Neural progenitor cell (in vitro differentiated cells): ENCODE results near the gene ESPNL. TPM values are rescaled to one million over a fixed set of nuclear protein-coding genes. Genes with fewer than 3 reads are reported as not detected.

Source experiments
- DNase-seq: peaks from one replicate; pipeline ENCODE4 v3.0.0-alpha.2; 2016; ENCODE audit warnings: low spot score
- H2AFZ ChIP-seq: fragments of 200-600 bp; sonication (generic); replicated peaks from 2 replicates; pipeline ENCODE4 v1.6.1; 2016; ENCODE audit warnings: antibody characterized with exemption
- H3F3A ChIP-seq: fragments of 200-600 bp; sonication (generic); 2 replicates; pipeline ENCODE4 v1.6.1; 2016; ENCODE audit warnings: antibody characterized with exemption, low read depth
- H3K27ac ChIP-seq: fragments of 200-600 bp; sonication (generic); 2 replicates; pipeline ENCODE4 v1.5.1; 2016; ENCODE audit warnings: mild to moderate bottlenecking
- H3K27me3 ChIP-seq: fragments of 200-600 bp; sonication (generic); 2 replicates; pipeline ENCODE4 v1.6.1; 2016; ENCODE audit warnings: mild to moderate bottlenecking, moderate library complexity
- H3K36me3 ChIP-seq: fragments of 200-600 bp; sonication (generic); 2 replicates; pipeline ENCODE4 v1.5.1; 2016
- H3K4me1 ChIP-seq: fragments of 200-600 bp; sonication (generic); 2 replicates; pipeline ENCODE4 v1.6.1; 2016; ENCODE audit warnings: mixed run types
- H3K4me2 ChIP-seq: fragments of 200-600 bp; sonication (generic); 2 replicates; pipeline ENCODE4 v1.6.1; 2016
- H3K4me3 ChIP-seq: fragments of 200-600 bp; sonication (generic); 2 replicates; pipeline ENCODE4 v1.5.1; 2016
- H3K79me2 ChIP-seq: fragments of 200-600 bp; sonication (generic); 2 replicates; pipeline ENCODE4 v1.6.1; 2016; ENCODE audit warnings: low read depth
- H3K9ac ChIP-seq: fragments of 200-600 bp; sonication (generic); 2 replicates; pipeline ENCODE4 v1.6.1; 2016
- H3K9me3 ChIP-seq: fragments of 200-600 bp; sonication (generic); 2 replicates; pipeline ENCODE4 v1.5.1; 2016; ENCODE audit warnings: low read depth
- H4K20me1 ChIP-seq: fragments of 200-600 bp; sonication (generic); 2 replicates; pipeline ENCODE4 v1.6.1; 2016; ENCODE audit warnings: low read depth
- H3K27ac Mint-ChIP-seq: 3 replicates; pipeline ENCODE4 v1.8.0; 2021; ENCODE audit warnings: mixed read lengths
- H3K27me3 Mint-ChIP-seq: 2 replicates; pipeline ENCODE4 v1.8.0; 2022; ENCODE audit warnings: low read depth, mild to moderate bottlenecking, inconsistent platforms, moderate library complexity, mixed read lengths; ENCODE audit not compliant: insufficient read depth
- H3K36me3 Mint-ChIP-seq: 3 replicates; pipeline ENCODE4 v1.8.0; 2021; ENCODE audit warnings: mixed read lengths
- H3K4me1 Mint-ChIP-seq: 3 replicates; pipeline ENCODE4 v1.8.0; 2021; ENCODE audit warnings: mixed read lengths
- H3K4me3 Mint-ChIP-seq: 3 replicates; pipeline ENCODE4 v1.8.0; 2021; ENCODE audit warnings: mild to moderate bottlenecking, moderate library complexity, mixed read lengths
- H3K9me3 Mint-ChIP-seq: 3 replicates; pipeline ENCODE4 v1.8.0; 2020; ENCODE audit warnings: mixed read lengths
- EZH2 ChIP-seq: fragments of 200-600 bp; sonication (generic); IDR thresholded peaks from 2 replicates; pipeline ENCODE4 v1.6.1; 2017; ENCODE audit warnings: antibody characterized with exemption, mild to moderate bottlenecking, moderate library complexity
- EZH2phosphoT487 ChIP-seq: fragments of 200-600 bp; sonication (generic); IDR thresholded peaks from 2 replicates; pipeline ENCODE4 v1.6.1; 2017; ENCODE audit warnings: antibody characterized with exemption
- total RNA-seq: library from RNA; depleted of rRNA; stranded (reverse); fragments of >200 nt; gene quantifications from 2 replicates; pipeline ENCODE4 v1.2.3, GENCODE V29; 2015; ENCODE audit warnings: low replicate concordance
- TF ChIP-seq, protein P1 (sequence below): fragments of 200-600 bp; sonication (generic); IDR thresholded peaks from 2 replicates; pipeline ENCODE4 v1.5.1; 2017; ENCODE audit warnings: antibody characterized with exemption, mild to moderate bottlenecking

Gene ESPNL
- total RNA-seq, 1 donor from 2014 or later: 0.58 TPM

DNA sequence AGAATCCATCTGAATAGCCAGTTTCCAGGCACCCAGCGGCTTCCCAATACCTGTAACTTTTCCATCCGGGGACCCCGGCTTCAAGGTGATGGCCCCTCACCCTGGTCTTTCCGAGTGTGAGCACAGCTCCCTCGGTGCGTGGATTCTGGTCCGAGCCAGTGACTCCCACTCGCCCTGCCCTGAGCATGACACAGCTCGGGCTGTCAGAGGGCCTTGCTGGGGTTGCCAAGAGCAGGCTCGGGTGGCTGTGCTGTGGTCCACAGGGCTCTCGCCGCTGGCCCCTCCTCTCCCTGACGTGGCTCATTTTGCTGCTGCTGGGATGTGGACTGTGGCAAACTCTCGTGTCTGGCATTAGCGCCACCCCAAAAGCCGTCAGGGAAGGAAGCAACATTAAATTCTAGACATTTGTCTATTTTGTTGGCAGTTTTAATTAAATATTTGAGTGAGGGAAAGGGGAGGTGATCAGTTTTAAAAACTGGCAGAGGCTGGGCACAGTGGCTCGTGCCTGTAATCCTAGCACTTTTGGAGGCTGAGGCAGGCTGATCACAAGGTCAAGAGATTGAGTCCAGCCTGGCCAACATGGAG, 5.6 kb upstream of the ESPNL start:
- Mint-ChIP-seq H3K27ac (no peak overlapping the region), H3K4me3 (no peak overlapping the region), H3K9me3 (no peaks in the 10 kb centered on the region), H3K4me1 (peaks cover 14% of the 10 kb centered on the region), H3K36me3 (peaks cover 11% of the 10 kb centered on the region), H3K27me3 (peaks cover 5% of the 10 kb centered on the region)
- H3K79me2 ChIP-seq: no peaks in the 10 kb centered on the region
- no peak overlapping the region for H2AFZ ChIP-seq
- no peaks in the 10 kb centered on the region for H3K27me3 ChIP-seq
- no peak overlapping the region for H3K4me3 ChIP-seq
- no peaks in the 10 kb centered on the region for H3K9me3 ChIP-seq
- H3K36me3 ChIP-seq: no peaks in the 10 kb centered on the region
- TF ChIP-seq, protein P1, sequence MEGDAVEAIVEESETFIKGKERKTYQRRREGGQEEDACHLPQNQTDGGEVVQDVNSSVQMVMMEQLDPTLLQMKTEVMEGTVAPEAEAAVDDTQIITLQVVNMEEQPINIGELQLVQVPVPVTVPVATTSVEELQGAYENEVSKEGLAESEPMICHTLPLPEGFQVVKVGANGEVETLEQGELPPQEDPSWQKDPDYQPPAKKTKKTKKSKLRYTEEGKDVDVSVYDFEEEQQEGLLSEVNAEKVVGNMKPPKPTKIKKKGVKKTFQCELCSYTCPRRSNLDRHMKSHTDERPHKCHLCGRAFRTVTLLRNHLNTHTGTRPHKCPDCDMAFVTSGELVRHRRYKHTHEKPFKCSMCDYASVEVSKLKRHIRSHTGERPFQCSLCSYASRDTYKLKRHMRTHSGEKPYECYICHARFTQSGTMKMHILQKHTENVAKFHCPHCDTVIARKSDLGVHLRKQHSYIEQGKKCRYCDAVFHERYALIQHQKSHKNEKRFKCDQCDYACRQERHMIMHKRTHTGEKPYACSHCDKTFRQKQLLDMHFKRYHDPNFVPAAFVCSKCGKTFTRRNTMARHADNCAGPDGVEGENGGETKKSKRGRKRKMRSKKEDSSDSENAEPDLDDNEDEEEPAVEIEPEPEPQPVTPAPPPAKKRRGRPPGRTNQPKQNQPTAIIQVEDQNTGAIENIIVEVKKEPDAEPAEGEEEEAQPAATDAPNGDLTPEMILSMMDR: no peak
- TF ChIP-seq EZH2phosphoT487: no peak
- no peak for TF ChIP-seq EZH2
- no peaks in the 10 kb centered on the region for H3F3A ChIP-seq
- H3K4me2 ChIP-seq: no peak overlapping the region
- H4K20me1 ChIP-seq: no peaks in the 10 kb centered on the region
- peaks cover 7% of the 10 kb centered on the region for H3K4me1 ChIP-seq
- no peak for DNase-seq
- no peak overlapping the region for H3K27ac ChIP-seq
- no peak overlapping the region for H3K9ac ChIP-seq

DNA sequence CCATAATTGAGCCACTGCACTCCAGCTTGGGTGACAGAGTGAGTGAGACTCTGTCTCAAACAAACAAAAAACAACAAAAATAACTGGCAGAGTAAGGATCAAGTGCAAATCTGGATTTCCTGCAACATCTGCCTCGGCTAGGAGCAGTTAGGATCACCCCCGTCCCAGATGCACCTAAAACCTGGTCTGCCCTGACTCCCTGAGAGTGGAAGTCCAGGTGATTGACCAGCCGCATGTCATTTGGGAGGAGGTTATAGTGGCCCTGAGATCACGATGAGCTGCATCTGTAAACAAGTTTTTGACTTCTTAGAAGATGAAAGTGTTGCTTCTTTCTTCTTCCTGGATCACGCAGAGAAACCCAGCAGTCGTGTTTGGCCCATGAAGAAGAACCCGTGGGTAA, 5.0 kb upstream of the ESPNL start:
- peaks cover 14% of the 10 kb centered on the region for H3K4me1 Mint-ChIP-seq
- H3K4me3 Mint-ChIP-seq: no peak overlapping the region
- Histone ChIP-seq H2AFZ (no peak overlapping the region), H3F3A (no peaks in the 10 kb centered on the region), H3K27ac (no peak overlapping the region), H3K79me2 (no peaks in the 10 kb centered on the region), H3K9ac (no peak overlapping the region), H3K9me3 (no peaks in the 10 kb centered on the region), H3K4me2 (no peak overlapping the region), H3K27me3 (no peaks in the 10 kb centered on the region), H3K36me3 (no peaks in the 10 kb centered on the region), H3K4me1 (peaks cover 7% of the 10 kb centered on the region), H4K20me1 (no peaks in the 10 kb centered on the region), H3K4me3 (no peak overlapping the region)
- no peak for DNase-seq
- no peak overlapping the region for H3K27ac Mint-ChIP-seq
- H3K27me3 Mint-ChIP-seq: peaks cover 5% of the 10 kb centered on the region
- no peak for TF ChIP-seq EZH2phosphoT487
- TF ChIP-seq, protein P1: no peak
- TF ChIP-seq EZH2: no peak
- peaks cover 11% of the 10 kb centered on the region for H3K36me3 Mint-ChIP-seq
- H3K9me3 Mint-ChIP-seq: no peaks in the 10 kb centered on the region

DNA sequence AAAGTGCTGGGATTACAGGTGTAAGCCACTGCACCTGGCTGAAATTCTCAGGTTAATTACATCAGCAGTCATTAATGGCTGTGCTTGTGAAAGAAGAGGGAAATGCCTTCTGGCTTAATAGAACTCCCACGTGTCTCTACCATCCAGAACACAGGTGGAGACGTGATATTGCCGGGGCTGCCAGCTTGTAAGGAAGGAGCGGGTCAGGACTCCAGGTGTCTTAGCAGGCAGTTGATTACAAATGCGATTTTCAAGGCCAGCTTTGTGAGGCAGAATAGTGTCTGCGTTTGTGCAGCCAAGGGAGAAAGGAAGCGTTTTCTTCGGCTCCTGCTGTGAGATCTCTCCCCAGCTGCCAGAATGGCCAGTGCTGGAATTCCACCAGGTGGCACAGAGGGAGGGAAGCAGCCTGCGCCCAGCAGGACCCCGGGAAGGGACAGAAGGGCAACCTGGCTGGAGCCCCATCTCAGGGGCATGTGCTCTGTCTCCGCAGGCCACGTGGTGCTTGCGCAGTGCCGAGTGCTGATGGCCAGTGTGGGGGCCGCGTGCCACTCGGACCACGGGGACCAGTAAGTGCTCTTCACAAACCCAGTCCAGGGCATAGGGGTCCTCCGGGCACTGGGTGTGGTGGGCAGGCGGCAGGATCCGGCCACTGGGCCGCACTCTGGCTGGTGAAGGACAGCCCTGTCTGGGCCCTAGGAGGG, 3.7 kb upstream of the ESPNL start:
- H3K27ac Mint-ChIP-seq: peak overlapping the region; percentile 85
- H3K36me3 Mint-ChIP-seq: peaks cover 11% of the 10 kb centered on the region
- Histone ChIP-seq H3K9me3 (no peaks in the 10 kb centered on the region), H3K4me3 (no peak overlapping the region), H2AFZ (no peak overlapping the region), H3K79me2 (no peaks in the 10 kb centered on the region), H3K4me1 (peaks cover 7% of the 10 kb centered on the region), H3K4me2 (no peak overlapping the region), H3K36me3 (no peaks in the 10 kb centered on the region), H3F3A (no peaks in the 10 kb centered on the region), H4K20me1 (no peaks in the 10 kb centered on the region), H3K9ac (no peak overlapping the region), H3K27ac (no peak overlapping the region), H3K27me3 (no peaks in the 10 kb centered on the region)
- no peak overlapping the region for H3K4me3 Mint-ChIP-seq
- peaks cover 14% of the 10 kb centered on the region for H3K4me1 Mint-ChIP-seq
- peaks cover 5% of the 10 kb centered on the region for H3K27me3 Mint-ChIP-seq
- H3K9me3 Mint-ChIP-seq: no peaks in the 10 kb centered on the region
- peak; percentile 41 for DNase-seq
- TF ChIP-seq, protein P1: no peak
- TF ChIP-seq EZH2phosphoT487 (no peak), EZH2 (no peak)
